Inferior parietal cortex (tissue), 1 donor: ENCODE data around the gene RNF112.

Experiments
- DNase-seq: peaks from one replicate; pipeline ENCODE4 v3.0.0-alpha.2; 2016; ENCODE audit errors: extremely low spot score

RNF112 gene

GRCh38 chr17:19387921-19388521, 23.0 kb upstream of the RNF112 start:
- no peak for DNase-seq

DNA sequence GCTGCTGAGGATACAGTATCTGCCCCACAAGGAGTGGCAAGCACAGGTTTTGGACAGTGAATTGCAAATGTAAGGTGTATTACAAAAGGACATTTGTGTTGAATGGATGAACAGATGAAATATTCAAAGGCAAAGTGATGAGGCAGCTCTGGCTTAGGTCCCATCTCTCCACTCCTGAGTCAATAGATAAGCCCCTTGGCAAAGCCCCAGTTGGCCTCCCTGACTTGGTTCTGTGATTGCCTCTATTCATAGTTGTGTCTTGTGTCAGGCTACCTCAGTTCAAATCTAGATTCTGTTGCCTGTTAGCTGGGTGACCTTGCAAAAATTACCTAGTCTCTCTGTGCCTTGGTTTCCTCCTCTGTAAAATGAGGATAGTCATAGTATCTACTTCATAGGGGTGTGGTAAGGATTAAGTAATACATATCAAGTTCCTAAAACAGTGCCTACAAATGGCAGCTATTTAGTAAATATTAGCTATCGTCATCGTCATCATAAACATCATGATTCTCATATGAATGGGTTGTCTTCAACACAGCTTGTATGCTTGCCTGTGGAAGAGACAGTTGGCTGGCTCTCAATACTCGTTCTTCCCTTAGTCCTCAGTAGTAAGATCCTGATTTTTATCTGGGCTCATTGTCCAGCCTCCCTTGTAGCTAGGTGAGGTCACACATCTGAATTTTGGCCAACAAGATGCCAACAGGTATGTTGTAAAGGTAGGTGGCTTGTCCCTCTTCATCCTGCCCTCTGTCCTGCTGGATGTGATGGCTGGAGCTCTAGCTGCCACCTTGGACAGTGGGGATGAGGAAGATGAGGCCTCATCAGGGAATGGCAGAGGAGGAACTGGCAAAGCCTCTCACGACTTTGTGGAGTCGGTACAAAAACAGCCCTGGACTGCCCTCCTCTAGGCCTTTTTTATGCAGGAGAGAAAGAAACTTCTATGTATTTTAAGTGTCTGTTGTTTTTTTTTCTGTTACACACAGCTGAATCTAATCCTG, 21.9 kb upstream of the RNF112 start:
- DNase-seq, result no peak

DNA sequence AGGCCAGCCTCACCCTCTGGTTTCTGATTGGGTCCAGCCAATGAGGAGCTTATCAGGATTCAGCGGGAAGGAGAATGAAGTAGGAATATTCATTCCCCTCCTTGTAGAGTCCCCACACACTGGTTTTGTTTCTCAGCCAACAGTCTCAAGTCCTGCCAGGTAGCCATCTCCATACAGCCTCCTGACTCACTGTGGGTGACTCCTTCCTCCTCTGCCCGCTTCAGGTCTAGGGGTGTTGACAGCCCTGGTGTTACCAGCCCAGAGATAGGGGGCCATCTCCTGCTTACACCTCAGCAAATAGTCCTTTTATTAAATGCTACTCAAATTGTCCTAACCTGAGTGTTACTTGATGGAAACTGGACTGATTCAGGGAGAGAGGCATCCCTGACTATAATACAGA, 20.1 kb upstream of the RNF112 start:
- DNase-seq, result no peak

GRCh38 chr17:19391432-19391831, 19.6 kb upstream of the RNF112 start:
- no peak for DNase-seq

DNA sequence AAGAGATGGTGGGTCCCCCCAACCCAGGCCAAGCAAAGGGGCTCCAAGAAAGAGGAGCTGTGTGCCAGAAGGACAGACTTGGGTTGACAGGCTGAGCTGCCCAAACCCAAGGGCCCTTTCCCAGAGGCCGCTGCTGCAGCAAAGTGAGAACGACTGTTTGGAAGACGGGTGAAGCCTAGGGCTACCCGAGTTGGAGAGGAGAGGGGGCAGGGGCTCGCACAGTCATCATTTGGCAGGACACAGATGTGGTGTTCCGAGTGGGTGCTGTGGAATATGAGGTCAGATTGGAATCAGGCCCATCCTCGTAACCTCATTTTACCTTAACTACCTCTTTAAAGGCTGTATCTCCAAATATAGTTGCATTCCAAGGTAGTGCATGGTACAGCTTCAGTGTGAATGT, 18.7 kb upstream of the RNF112 start:
- no peak for DNase-seq

DNA sequence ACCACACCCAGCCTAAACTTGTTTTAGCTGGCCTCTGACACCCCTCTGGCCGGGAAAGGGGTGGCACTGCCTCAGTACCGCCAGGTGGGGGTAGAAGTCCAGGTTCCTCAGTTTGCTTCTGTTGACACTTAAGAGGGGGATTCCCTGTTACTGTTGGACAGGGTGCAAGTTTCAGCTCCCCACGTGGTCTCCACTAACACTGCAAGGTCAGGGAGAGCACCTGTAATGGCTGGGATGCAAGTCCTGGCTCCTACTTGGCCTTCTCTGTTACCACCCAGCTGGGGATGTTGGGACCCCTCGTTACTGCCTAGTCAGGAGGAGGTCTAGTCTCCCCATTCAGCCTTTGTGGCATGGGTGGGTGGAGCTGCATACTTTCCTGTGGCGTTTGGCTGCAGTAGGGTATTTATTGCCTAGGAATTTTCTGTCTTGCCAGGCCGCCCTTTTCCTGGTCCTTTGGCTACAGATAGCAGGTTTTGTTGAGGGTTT, 13.4 kb upstream of the RNF112 start:
- DNase-seq, result no peak

GRCh38 chr17:19398301-19399181, 12.5 kb upstream of the RNF112 start:
- DNase-seq, result no peak

- no peak for DNase-seq
Measured at GRCh38 chr17:19399750-19400450, 11.1 kb upstream of the RNF112 start.

- no peak for DNase-seq
Measured at GRCh38 chr17:19401321-19402010, 9.6 kb upstream of the RNF112 start.

GRCh38 chr17:19402171-19402570, 8.9 kb upstream of the RNF112 start:
- no peak for DNase-seq

- no peak for DNase-seq
Measured at GRCh38 chr17:19403021-19403420, 8.0 kb upstream of the RNF112 start.

DNA sequence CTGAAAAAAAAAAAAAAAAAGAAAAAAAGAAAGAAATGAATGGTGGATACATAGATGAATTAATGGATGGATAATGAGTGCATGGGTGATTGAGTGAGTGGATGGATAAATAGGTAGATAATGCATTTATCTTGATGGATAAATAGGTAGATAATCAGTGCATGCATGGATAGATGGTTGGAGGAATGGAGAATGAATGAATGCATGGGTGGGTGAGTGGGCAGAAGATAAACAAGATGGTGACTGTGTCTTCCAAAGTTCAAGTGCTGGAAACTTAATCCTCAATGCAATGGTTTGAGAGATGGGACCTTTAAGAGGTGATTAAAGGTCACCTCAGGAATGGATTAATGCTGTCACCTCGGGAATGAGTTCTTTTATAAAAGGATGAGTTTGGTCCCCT, 6.8 kb upstream of the RNF112 start:
- no peak for DNase-seq

- DNase-seq, result no peak
Measured at GRCh38 chr17:19405114-19405513, 5.9 kb upstream of the RNF112 start.

DNA sequence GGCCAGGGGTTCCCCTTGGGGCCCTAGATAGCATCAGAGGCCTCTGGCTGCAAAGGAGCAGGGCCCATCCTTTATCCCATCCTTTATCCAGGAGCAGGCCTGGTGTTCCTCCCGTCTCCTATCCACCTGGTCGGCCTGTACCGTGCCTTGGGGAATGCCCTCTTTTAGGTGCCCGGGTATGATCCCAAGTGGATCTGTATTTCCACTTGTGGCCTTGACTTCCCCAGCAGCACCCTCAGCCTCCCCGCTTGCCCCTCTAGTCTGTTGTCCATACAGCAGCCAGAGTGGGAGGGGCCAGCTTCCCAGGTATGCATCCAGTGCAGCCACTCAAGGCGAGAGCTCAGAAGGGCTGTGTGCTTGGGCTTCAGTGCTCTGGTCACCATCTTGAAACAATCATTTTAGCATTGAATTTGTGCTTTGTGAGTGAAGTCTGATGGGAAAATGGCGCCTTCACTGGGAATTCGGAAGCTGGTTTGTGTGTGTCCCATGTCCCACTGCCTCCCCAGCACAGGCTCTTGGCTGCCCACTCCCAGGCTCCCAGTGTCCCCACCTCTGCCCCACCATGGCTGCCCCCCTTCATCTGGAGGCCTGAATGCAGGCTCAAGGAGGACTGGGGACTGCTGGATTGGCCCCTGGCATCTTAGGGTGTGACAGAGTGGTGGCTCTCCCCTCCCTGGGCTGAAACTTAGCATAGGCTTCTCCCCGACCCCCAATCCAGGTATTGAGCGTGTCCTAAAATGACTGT, 3.3 kb upstream of the RNF112 start:
- DNase-seq, result no peak

DNA sequence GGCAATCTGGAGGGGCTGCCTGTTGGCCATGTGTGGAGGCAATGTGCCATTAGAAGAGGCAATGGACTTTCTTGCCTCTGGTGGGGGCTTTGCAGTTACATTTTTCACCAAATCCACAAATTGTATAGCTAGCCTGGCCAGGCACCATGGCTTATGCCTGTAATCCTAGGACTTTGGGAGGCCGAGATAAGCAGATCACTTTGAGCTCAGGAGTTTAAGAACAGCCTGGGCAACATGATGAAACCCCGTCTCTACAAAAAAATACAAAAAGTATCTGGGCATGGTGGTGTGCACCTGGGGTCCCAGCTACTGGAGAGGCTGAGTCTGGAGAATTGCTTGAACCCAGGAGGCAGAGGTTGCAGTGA, 2.7 kb upstream of the RNF112 start:
- no peak for DNase-seq

DNA sequence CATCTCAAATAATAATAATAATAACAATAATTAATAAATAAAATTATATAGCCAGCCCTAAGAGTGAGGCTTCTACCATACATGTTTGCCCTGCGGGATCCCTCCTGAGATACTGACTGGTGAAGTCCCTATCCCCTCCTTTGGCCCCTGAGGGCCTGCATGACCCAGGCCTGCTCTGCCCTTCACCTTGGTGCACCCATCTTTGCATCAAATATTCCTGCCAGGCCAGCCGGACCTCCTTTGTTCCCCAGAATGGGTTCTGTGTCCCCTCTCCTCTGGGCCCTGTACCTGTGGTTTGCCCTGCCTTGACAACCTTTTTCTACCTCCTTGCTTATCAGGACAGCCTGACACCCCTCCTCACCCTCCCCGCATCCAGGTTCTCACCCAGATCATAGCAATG, 2.0 kb upstream of the RNF112 start:
- DNase-seq, result no peak

DNA sequence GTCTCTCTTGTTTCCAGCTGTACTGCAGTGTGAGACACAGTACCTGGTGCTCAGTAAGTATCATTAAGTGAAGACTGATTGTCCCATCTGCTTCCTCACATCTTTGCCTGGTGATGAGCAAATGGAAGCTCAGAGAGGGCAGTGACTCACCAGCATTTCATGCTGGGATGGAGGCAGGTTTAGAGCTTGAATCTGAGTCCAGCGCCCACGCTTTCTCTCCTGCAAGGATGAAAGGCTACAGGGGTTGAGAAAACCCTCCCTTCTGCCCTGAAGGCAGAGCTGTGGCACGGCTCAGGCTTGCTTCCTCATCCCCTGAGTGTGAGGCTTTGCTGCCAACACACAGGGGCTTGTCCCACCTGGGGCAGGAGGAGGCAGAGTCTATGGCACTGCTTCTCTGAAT, 1.5 kb upstream of the RNF112 start:
- DNase-seq, result peak; percentile 14

DNA sequence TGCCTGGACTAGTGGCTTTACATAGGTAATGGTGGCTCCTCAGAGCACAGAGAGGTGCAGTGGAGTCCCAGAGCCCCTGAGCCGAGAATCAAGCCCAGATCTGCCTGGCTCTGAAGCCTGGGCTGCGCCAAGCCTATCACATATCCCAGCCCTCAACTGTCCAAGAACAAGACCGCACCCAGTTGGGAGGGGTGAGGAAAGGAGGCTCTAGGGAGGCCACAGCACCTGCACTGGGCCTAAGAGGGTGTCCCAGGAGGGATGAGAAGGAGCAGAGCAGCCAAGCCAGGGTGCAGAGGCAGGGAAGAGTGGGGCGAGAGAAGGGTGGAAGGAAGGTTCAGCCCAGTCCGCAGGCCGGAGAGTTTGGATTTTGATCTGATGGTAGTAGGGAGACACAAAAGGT, 941 bp upstream of the RNF112 start:
- no peak for DNase-seq

- DNase-seq, result peak; percentile 21
Measured at GRCh38 chr17:19411631-19412030, 599 bp downstream of the RNF112 start.

GRCh38 chr17:19412510-19412909, 1.5 kb downstream of the RNF112 start:
- DNase-seq, result no peak
